Measurements from ENCODE around the gene UNC45B.
"Not testable (repeated sequence)": the region's sequence is repeated elsewhere in the genome, so short reads cannot be mapped to it uniquely, and the experiment has no call there.

Gene UNC45B

GRCh38 chr17:35170968-35171771 is 23.6 kb downstream of the UNC45B start:
- no peak overlapping the region for H2AFZ ChIP-seq (ENCODE audit: low read length)
- no peak overlapping the region for H3K4me3 ChIP-seq (ENCODE audit: low read depth, low read length, poor library complexity, severe bottlenecking)

GRCh38 chr17:35171834-35172233 is 24.2 kb downstream of the UNC45B start:
- Histone ChIP-seq H3K4me1 (ENCODE audit: insufficient read depth, low read length, severe bottlenecking) (no peaks in the 10 kb centered on the region), H3K27ac (ENCODE audit: low read depth, low read length, poor library complexity, severe bottlenecking) (no peak overlapping the region), H3K9me2 (ENCODE audit: low read depth, low read length) (no peaks in the 10 kb centered on the region), H3K79me2 (ENCODE audit: insufficient read depth, low read length) (no peaks in the 10 kb centered on the region), H3F3A (ENCODE audit: insufficient read depth, low read length) (no peaks in the 10 kb centered on the region), H3K36me3 (ENCODE audit: insufficient read depth, low read length) (no peaks in the 10 kb centered on the region), H3K9ac (ENCODE audit: low read length) (no peak overlapping the region), H3K9me3 (ENCODE audit: low read length) (no peaks in the 10 kb centered on the region), H4K20me1 (ENCODE audit: insufficient read depth, low read length) (no peaks in the 10 kb centered on the region), H3K27me3 (ENCODE audit: insufficient read depth, low read length) (no peaks in the 10 kb centered on the region), H2AFZ (ENCODE audit: low read length) (no peak overlapping the region), H3K4me2 (ENCODE audit: low read length) (no peak overlapping the region), H3K4me3 (ENCODE audit: low read depth, low read length, poor library complexity, severe bottlenecking) (no peak overlapping the region)
- TF ChIP-seq CTCF (IDR thresholded peaks at IDR 0.05; ENCODE audit: low read length) = no peak
- no peak for TF ChIP-seq EZH2 (IDR thresholded peaks at IDR 0.05; ENCODE audit: borderline replicate concordance, low read length)

More at GRCh38 chr17:35170968-35171771, 23.6 kb downstream of the UNC45B start:
- no peaks in the 10 kb centered on the region for H3K9me2 ChIP-seq (ENCODE audit: low read depth, low read length)
- no peaks in the 10 kb centered on the region for H3F3A ChIP-seq (ENCODE audit: insufficient read depth, low read length)
- no peak overlapping the region for H3K4me2 ChIP-seq (ENCODE audit: low read length)
- TF ChIP-seq CTCF (IDR thresholded peaks at IDR 0.05; ENCODE audit: low read length) = peak; percentile 28; the same call in 1 of the 2 replicates
- no peak for TF ChIP-seq EZH2 (IDR thresholded peaks at IDR 0.05; ENCODE audit: borderline replicate concordance, low read length)
- no peaks in the 10 kb centered on the region for H3K27me3 ChIP-seq (ENCODE audit: insufficient read depth, low read length)
- H3K27ac ChIP-seq (ENCODE audit: low read depth, low read length, poor library complexity, severe bottlenecking) = no peak overlapping the region
- no peaks in the 10 kb centered on the region for H3K36me3 ChIP-seq (ENCODE audit: insufficient read depth, low read length)
- H3K9me3 ChIP-seq (ENCODE audit: low read length) = no peaks in the 10 kb centered on the region
- H3K79me2 ChIP-seq (ENCODE audit: insufficient read depth, low read length) = no peaks in the 10 kb centered on the region
- no peak overlapping the region for H3K9ac ChIP-seq (ENCODE audit: low read length)
- H3K4me1 ChIP-seq (ENCODE audit: insufficient read depth, low read length, severe bottlenecking) = no peaks in the 10 kb centered on the region
- no peaks in the 10 kb centered on the region for H4K20me1 ChIP-seq (ENCODE audit: insufficient read depth, low read length)

GRCh38 chr17:35172321-35172720 is 24.7 kb downstream of the UNC45B start:
- H3K9me2 ChIP-seq (ENCODE audit: low read depth, low read length); H3K9me3 ChIP-seq (ENCODE audit: low read length); H3K27me3 ChIP-seq (ENCODE audit: insufficient read depth, low read length); H2AFZ ChIP-seq (ENCODE audit: low read length); H3K4me1 ChIP-seq (ENCODE audit: insufficient read depth, low read length, severe bottlenecking); H3K4me3 ChIP-seq (ENCODE audit: low read depth, low read length, poor library complexity, severe bottlenecking); H3K9ac ChIP-seq (ENCODE audit: low read length); H3K27ac ChIP-seq (ENCODE audit: low read depth, low read length, poor library complexity, severe bottlenecking); H4K20me1 ChIP-seq (ENCODE audit: insufficient read depth, low read length); H3K79me2 ChIP-seq (ENCODE audit: insufficient read depth, low read length); H3K36me3 ChIP-seq (ENCODE audit: insufficient read depth, low read length); H3F3A ChIP-seq (ENCODE audit: insufficient read depth, low read length); H3K4me2 ChIP-seq (ENCODE audit: low read length): not testable (repeated sequence)

- TF ChIP-seq EZH2 (IDR thresholded peaks at IDR 0.05; ENCODE audit: borderline replicate concordance, low read length) (no peak), CTCF (IDR thresholded peaks at IDR 0.05; ENCODE audit: low read length) (no peak)
- no peaks in the 10 kb centered on the region for H3K36me3 ChIP-seq (ENCODE audit: insufficient read depth, low read length)
- no peaks in the 10 kb centered on the region for H4K20me1 ChIP-seq (ENCODE audit: insufficient read depth, low read length)
- H3K4me1 ChIP-seq (ENCODE audit: insufficient read depth, low read length, severe bottlenecking) = no peaks in the 10 kb centered on the region
- H3K27me3 ChIP-seq (ENCODE audit: insufficient read depth, low read length) = no peaks in the 10 kb centered on the region
- no peaks in the 10 kb centered on the region for H3K9me2 ChIP-seq (ENCODE audit: low read depth, low read length)
- H3F3A ChIP-seq (ENCODE audit: insufficient read depth, low read length) = no peaks in the 10 kb centered on the region
- H3K79me2 ChIP-seq (ENCODE audit: insufficient read depth, low read length) = no peaks in the 10 kb centered on the region
- H3K9me3 ChIP-seq (ENCODE audit: low read length) = no peaks in the 10 kb centered on the region
- H3K4me3 ChIP-seq (ENCODE audit: low read depth, low read length, poor library complexity, severe bottlenecking) = no peak overlapping the region
- H3K4me2 ChIP-seq (ENCODE audit: low read length) = no peak overlapping the region
- no peak overlapping the region for H3K9ac ChIP-seq (ENCODE audit: low read length)
- H2AFZ ChIP-seq (ENCODE audit: low read length) = no peak overlapping the region
- no peak overlapping the region for H3K27ac ChIP-seq (ENCODE audit: low read depth, low read length, poor library complexity, severe bottlenecking)
Observed at GRCh38 chr17:35174835-35175334, 27.3 kb downstream of the UNC45B start.

Measured in OCI-LY1 (cell line).